Parathyroid adenoma (tissue), 2 donors: Measurements from ENCODE around the gene C21orf91.

Experiments used
- H2AFZ ChIP-seq: fragments of 300-600 bp; sonication (generic); one replicate; pipeline ENCODE4 v1.7.0; 2017; ENCODE audit warnings: antibody characterized with exemption, mild to moderate bottlenecking
- H3K27ac ChIP-seq: fragments of 300-600 bp; sonication (generic); one replicate; pipeline ENCODE4 v1.7.0; 2017
- H3K27me3 ChIP-seq: fragments of 300-600 bp; sonication (generic); one replicate; pipeline ENCODE4 v1.7.0; 2017; ENCODE audit warnings: low read length; ENCODE audit not compliant: control insufficient read depth, insufficient read depth
- H3K36me3 ChIP-seq: fragments of 300-600 bp; sonication (generic); one replicate; pipeline ENCODE4 v1.7.0; 2017; ENCODE audit warnings: low read length; ENCODE audit not compliant: control insufficient read depth, insufficient read depth
- H3K4me1 ChIP-seq: fragments of 300-600 bp; sonication (generic); one replicate; pipeline ENCODE4 v1.7.0; 2017; ENCODE audit warnings: control low read depth
- H3K4me2 ChIP-seq: fragments of 300-600 bp; sonication (generic); one replicate; pipeline ENCODE4 v1.7.0; 2017; ENCODE audit warnings: low read length
- H3K4me3 ChIP-seq: fragments of 300-600 bp; sonication (generic); one replicate; pipeline ENCODE4 v1.7.0; 2017; ENCODE audit warnings: low read depth, low read length
- H3K79me2 ChIP-seq: fragments of 300-600 bp; sonication (generic); one replicate; pipeline ENCODE4 v1.7.0; 2017; ENCODE audit warnings: control low read depth
- H3K9ac ChIP-seq: fragments of 300-600 bp; sonication (generic); one replicate; pipeline ENCODE4 v1.7.0; 2017; ENCODE audit warnings: mild to moderate bottlenecking
- H3K9me3 ChIP-seq: fragments of 300-600 bp; sonication (generic); one replicate; pipeline ENCODE4 v1.7.0; 2017; ENCODE audit warnings: low read length; ENCODE audit not compliant: control insufficient read depth
- TF ChIP-seq, protein P1 (sequence below): fragments of 300-600 bp; sonication (generic); IDR thresholded peaks from one replicate; pipeline ENCODE4 v1.7.0; 2017; ENCODE audit warnings: antibody characterized with exemption, mild to moderate bottlenecking
- donor health status: primary hyperparathyroidism.

Gene C21orf91

GRCh38 chr21:17765207-17765606 is 53.9 kb downstream of the C21orf91 start:
- H3K4me2 ChIP-seq: no peak overlapping the region
- H3K9ac ChIP-seq: no peak overlapping the region
- H3K79me2 ChIP-seq: no peaks in the 10 kb centered on the region
- no peaks in the 10 kb centered on the region for H3K9me3 ChIP-seq
- no peaks in the 10 kb centered on the region for H3K4me1 ChIP-seq
- H3K4me3 ChIP-seq: no peak overlapping the region
- H3K27ac ChIP-seq: no peak overlapping the region
- no peaks in the 10 kb centered on the region for H3K36me3 ChIP-seq
- H2AFZ ChIP-seq: no peak overlapping the region
- H3K27me3 ChIP-seq: no peaks in the 10 kb centered on the region
- TF ChIP-seq, protein P1, sequence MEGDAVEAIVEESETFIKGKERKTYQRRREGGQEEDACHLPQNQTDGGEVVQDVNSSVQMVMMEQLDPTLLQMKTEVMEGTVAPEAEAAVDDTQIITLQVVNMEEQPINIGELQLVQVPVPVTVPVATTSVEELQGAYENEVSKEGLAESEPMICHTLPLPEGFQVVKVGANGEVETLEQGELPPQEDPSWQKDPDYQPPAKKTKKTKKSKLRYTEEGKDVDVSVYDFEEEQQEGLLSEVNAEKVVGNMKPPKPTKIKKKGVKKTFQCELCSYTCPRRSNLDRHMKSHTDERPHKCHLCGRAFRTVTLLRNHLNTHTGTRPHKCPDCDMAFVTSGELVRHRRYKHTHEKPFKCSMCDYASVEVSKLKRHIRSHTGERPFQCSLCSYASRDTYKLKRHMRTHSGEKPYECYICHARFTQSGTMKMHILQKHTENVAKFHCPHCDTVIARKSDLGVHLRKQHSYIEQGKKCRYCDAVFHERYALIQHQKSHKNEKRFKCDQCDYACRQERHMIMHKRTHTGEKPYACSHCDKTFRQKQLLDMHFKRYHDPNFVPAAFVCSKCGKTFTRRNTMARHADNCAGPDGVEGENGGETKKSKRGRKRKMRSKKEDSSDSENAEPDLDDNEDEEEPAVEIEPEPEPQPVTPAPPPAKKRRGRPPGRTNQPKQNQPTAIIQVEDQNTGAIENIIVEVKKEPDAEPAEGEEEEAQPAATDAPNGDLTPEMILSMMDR: no peak

DNA sequence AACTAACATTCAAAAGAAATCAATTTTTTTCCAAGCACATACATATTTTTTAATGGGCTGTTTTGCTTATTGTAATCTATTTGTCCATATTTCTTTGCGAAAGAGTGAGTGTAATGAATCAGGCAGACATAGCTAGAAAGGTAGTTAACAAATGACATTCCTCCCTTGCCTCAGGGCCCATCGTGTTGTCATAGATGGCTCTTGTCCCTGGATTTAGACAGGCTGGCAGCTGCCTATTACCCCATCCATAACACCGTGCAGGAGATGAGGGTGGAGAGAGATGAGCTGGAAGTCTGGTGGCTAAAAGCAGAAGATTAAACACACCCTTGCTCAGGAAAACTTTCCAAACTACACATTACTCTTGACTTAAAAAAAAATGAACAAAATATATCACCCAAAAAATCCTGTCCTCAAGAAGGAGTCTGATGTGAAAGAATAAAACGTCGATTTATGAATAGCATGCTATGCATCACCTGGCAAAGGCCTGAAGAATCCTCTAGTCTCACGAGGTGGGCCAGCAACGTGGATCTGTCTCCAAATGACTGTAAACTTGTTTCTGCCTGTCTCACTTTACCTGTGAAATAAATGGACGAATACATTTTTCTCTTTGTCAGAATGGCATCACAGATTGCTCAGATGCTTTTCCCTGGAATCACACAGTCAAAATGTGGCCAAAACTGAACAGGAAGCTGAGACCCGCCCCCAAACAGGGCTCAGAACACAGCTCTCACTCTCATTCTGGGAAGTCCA is 55.7 kb downstream of the C21orf91 start:
- Histone ChIP-seq H3K9ac (no peak overlapping the region), H3K4me2 (no peak overlapping the region), H3K4me3 (no peak overlapping the region), H3K4me1 (no peaks in the 10 kb centered on the region), H2AFZ (no peak overlapping the region), H3K79me2 (no peaks in the 10 kb centered on the region), H3K27ac (no peak overlapping the region), H3K27me3 (no peaks in the 10 kb centered on the region), H3K36me3 (no peaks in the 10 kb centered on the region), H3K9me3 (no peaks in the 10 kb centered on the region)
- TF ChIP-seq, protein P1: no peak

- TF ChIP-seq, protein P1: no peak
- Histone ChIP-seq H3K79me2 (no peaks in the 10 kb centered on the region), H3K4me3 (no peak overlapping the region), H3K27ac (no peak overlapping the region), H3K4me2 (no peak overlapping the region), H3K9me3 (no peaks in the 10 kb centered on the region), H3K9ac (no peak overlapping the region), H3K4me1 (no peaks in the 10 kb centered on the region), H3K27me3 (no peaks in the 10 kb centered on the region), H3K36me3 (no peaks in the 10 kb centered on the region), H2AFZ (no peak overlapping the region)
Measured at GRCh38 chr21:17759511-17760178, 59.5 kb downstream of the C21orf91 start.

DNA sequence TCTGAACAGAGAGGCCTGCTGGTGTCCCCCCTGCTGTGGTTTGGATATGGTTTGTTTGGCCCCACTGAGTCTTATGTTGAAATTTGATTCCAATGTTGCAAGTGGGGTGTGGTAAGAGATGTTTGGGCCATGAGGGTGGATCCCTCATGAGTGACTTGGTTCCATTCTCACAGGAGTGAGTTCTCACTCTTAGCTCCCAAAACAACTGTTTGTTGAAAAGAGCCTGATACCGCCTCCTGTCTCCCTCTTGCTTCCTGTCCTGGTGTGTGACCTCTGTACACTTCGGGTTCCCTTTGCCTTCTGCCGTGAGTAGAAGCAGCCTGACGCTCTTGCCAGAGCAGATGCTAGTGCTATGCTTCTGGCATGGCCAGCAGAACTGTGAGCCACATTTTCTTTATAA is 60.5 kb downstream of the C21orf91 start:
- TF ChIP-seq, protein P1: no peak
- no peak overlapping the region for H3K9ac ChIP-seq
- no peaks in the 10 kb centered on the region for H3K27me3 ChIP-seq
- H3K9me3 ChIP-seq: no peaks in the 10 kb centered on the region
- no peaks in the 10 kb centered on the region for H3K79me2 ChIP-seq
- no peaks in the 10 kb centered on the region for H3K4me1 ChIP-seq
- H3K4me3 ChIP-seq: no peak overlapping the region
- no peaks in the 10 kb centered on the region for H3K36me3 ChIP-seq
- H3K4me2 ChIP-seq: no peak overlapping the region
- no peak overlapping the region for H2AFZ ChIP-seq
- no peak overlapping the region for H3K27ac ChIP-seq
